Fibroblast of skin of scalp (primary cell): ENCODE results near the gene KCNG1.
"Not testable (repeated sequence)": the region's sequence is repeated elsewhere in the genome, so short reads cannot be mapped to it uniquely, and the experiment has no call there.

Experiments
- DNase-seq: peaks from one replicate; pipeline ENCODE4 v3.0.0-alpha.2; 2013

Gene KCNG1

GRCh38 chr20:50980851-50981713 is 41.8 kb downstream of the KCNG1 start:
- peak; percentile 79 for DNase-seq

- peak; percentile 99 for DNase-seq
These were observed 42.7 kb downstream of the KCNG1 start for GRCh38 chr20:50980071-50980681.

- DNase-seq: not testable (repeated sequence)
These were observed 44.4 kb downstream of the KCNG1 start for GRCh38 chr20:50978533-50978932.

- no peak for DNase-seq
These were observed 45.6 kb downstream of the KCNG1 start for GRCh38 chr20:50977066-50978021.

- DNase-seq: no peak
These were observed 47.1 kb downstream of the KCNG1 start for GRCh38 chr20:50975701-50976330.

- DNase-seq: no peak
These were observed 53.0 kb downstream of the KCNG1 start for GRCh38 chr20:50969912-50970311.

- no peak for DNase-seq
These were observed 53.5 kb downstream of the KCNG1 start for GRCh38 chr20:50969435-50969834.

- DNase-seq: no peak
These were observed 54.6 kb downstream of the KCNG1 start for GRCh38 chr20:50968289-50968688.

- no peak for DNase-seq
These were observed 55.3 kb downstream of the KCNG1 start for GRCh38 chr20:50967586-50967985.

- no peak for DNase-seq
These were observed 63.3 kb downstream of the KCNG1 start for GRCh38 chr20:50959543-50960126.

GRCh38 chr20:50958615-50959542 is 64.0 kb downstream of the KCNG1 start, which contains the start of gene MOCS3:
Gene MOCS3 (plus strand): TSS chr20:50958818. CDS start chr20:50958843, 25 bp downstream.
- peak; percentile 93 for DNase-seq

GRCh38 chr20:50957798-50958614 is 64.9 kb downstream of the KCNG1 start, which contains the start of gene DPM1:
Gene DPM1 (minus strand): TSS chr20:50958532. CDS start chr20:50958523, 9 bp downstream.
- DNase-seq: peak; percentile 90

- no peak for DNase-seq
These were observed 65.6 kb downstream of the KCNG1 start for GRCh38 chr20:50957276-50957675.

- DNase-seq: no peak
These were observed 69.1 kb downstream of the KCNG1 start for GRCh38 chr20:50953821-50954220.
